ENCODE data around the gene UCK2.
A peak's percentile ranks its signal among the peaks of the same experiment; 100 is the strongest.

UCK2 gene

GRCh38 chr1:165912638-165913037 lies 85.2 kb downstream of the UCK2 start:
- Histone ChIP-seq H3K9me2 (replicated peaks; ENCODE audit: insufficient read depth, low read length) (no peaks in the 10 kb centered on the region), H2AFZ (ENCODE audit: low read length) (no peak overlapping the region), H3K4me3 (ENCODE audit: low read length) (no peak overlapping the region), H3K27me3 (replicated peaks; ENCODE audit: insufficient read depth, low read length) (no peaks in the 10 kb centered on the region), H3K79me2 (ENCODE audit: low read length) (no peaks in the 10 kb centered on the region), H4K20me1 (ENCODE audit: insufficient read depth, low read length) (no peaks in the 10 kb centered on the region), H3F3A (ENCODE audit: insufficient read depth, low read length) (peaks cover 3% of the 10 kb centered on the region; the same call in 1 of the 2 replicates), H3K9ac (ENCODE audit: low read length) (no peak overlapping the region), H3K36me3 (replicated peaks; ENCODE audit: insufficient read depth, low read length) (no peaks in the 10 kb centered on the region; the same call in 1 of the 2 replicates), H3K9me3 (replicated peaks; ENCODE audit: insufficient read depth, low read length) (no peaks in the 10 kb centered on the region), H3K27ac (ENCODE audit: low read length) (no peak overlapping the region), H3K4me1 (ENCODE audit: low read length) (no peaks in the 10 kb centered on the region), H3K4me2 (ENCODE audit: low read depth, low read length) (no peak overlapping the region)
- DNase-seq = no peak
- no peak for TF ChIP-seq CTCF (IDR thresholded peaks at IDR 0.05; ENCODE audit: low read length)
- TF ChIP-seq EZH2phosphoT487 (IDR thresholded peaks at IDR 0.05; ENCODE audit: low read length) = no peak
- no peak for TF ChIP-seq EZH2 (optimal IDR thresholded peaks at IDR 0.05; ENCODE audit: low read depth, low read length)

- H3K9me3 ChIP-seq (replicated peaks; ENCODE audit: insufficient read depth, low read length) = no peaks in the 10 kb centered on the region
- peak; percentile 80 for DNase-seq
- no peak overlapping the region for H3K4me2 ChIP-seq (ENCODE audit: low read depth, low read length)
- no peak overlapping the region for H3K9ac ChIP-seq (ENCODE audit: low read length)
- H3F3A ChIP-seq (ENCODE audit: insufficient read depth, low read length) = peaks cover 3% of the 10 kb centered on the region; the same call in 1 of the 2 replicates
- no peaks in the 10 kb centered on the region for H3K27me3 ChIP-seq (replicated peaks; ENCODE audit: insufficient read depth, low read length)
- TF ChIP-seq EZH2 (optimal IDR thresholded peaks at IDR 0.05; ENCODE audit: low read depth, low read length) (no peak), CTCF (IDR thresholded peaks at IDR 0.05; ENCODE audit: low read length) (peak; percentile 98), EZH2phosphoT487 (IDR thresholded peaks at IDR 0.05; ENCODE audit: low read length) (no peak)
- no peaks in the 10 kb centered on the region for H3K36me3 ChIP-seq (replicated peaks; ENCODE audit: insufficient read depth, low read length)
- H3K79me2 ChIP-seq (ENCODE audit: low read length) = no peaks in the 10 kb centered on the region
- H3K27ac ChIP-seq (ENCODE audit: low read length) = no peak overlapping the region
- no peaks in the 10 kb centered on the region for H3K4me1 ChIP-seq (ENCODE audit: low read length)
- no peak overlapping the region for H3K4me3 ChIP-seq (ENCODE audit: low read length)
- H3K9me2 ChIP-seq (replicated peaks; ENCODE audit: insufficient read depth, low read length) = no peaks in the 10 kb centered on the region
- no peak overlapping the region for H2AFZ ChIP-seq (ENCODE audit: low read length)
- H4K20me1 ChIP-seq (ENCODE audit: insufficient read depth, low read length) = no peaks in the 10 kb centered on the region
These were observed 86.9 kb downstream of the UCK2 start for GRCh38 chr1:165914136-165914798.

- Histone ChIP-seq H3K9ac (ENCODE audit: low read length) (no peak overlapping the region), H3K4me1 (ENCODE audit: low read length) (no peaks in the 10 kb centered on the region), H3F3A (ENCODE audit: insufficient read depth, low read length) (peaks cover 3% of the 10 kb centered on the region; the same call in 1 of the 2 replicates), H3K79me2 (ENCODE audit: low read length) (no peaks in the 10 kb centered on the region), H3K9me3 (replicated peaks; ENCODE audit: insufficient read depth, low read length) (no peaks in the 10 kb centered on the region), H3K4me3 (ENCODE audit: low read length) (no peak overlapping the region), H3K27me3 (replicated peaks; ENCODE audit: insufficient read depth, low read length) (no peaks in the 10 kb centered on the region), H2AFZ (ENCODE audit: low read length) (no peak overlapping the region), H3K36me3 (replicated peaks; ENCODE audit: insufficient read depth, low read length) (no peaks in the 10 kb centered on the region), H4K20me1 (ENCODE audit: insufficient read depth, low read length) (no peaks in the 10 kb centered on the region), H3K9me2 (replicated peaks; ENCODE audit: insufficient read depth, low read length) (no peaks in the 10 kb centered on the region), H3K4me2 (ENCODE audit: low read depth, low read length) (no peak overlapping the region), H3K27ac (ENCODE audit: low read length) (no peak overlapping the region)
- no peak for DNase-seq
- TF ChIP-seq EZH2phosphoT487 (IDR thresholded peaks at IDR 0.05; ENCODE audit: low read length) (no peak), CTCF (IDR thresholded peaks at IDR 0.05; ENCODE audit: low read length) (no peak), EZH2 (optimal IDR thresholded peaks at IDR 0.05; ENCODE audit: low read depth, low read length) (no peak)
These were observed 88.1 kb downstream of the UCK2 start for GRCh38 chr1:165915480-165915879.

All from MM.1S (cell line).